GM12865 (cell line): ENCODE data around the gene SPRY1.

Experiments used
- DNase-seq: peaks from one replicate; pipeline ENCODE4 v3.0.0; 2010; ENCODE audit warnings: low read depth
- H3K4me3 ChIP-seq: 2 replicates; pipeline ENCODE4 v1.5.1; 2011; ENCODE audit warnings: mild to moderate bottlenecking, low read depth, low read length, control low read depth
- CTCF ChIP-seq: IDR thresholded peaks from 2 replicates; pipeline ENCODE4 v1.5.1; 2011; ENCODE audit warnings: low read length, control low read depth, low read depth, inconsistent platforms; ENCODE audit not compliant: insufficient read depth; ENCODE audit errors: missing control alignments

SPRY1 gene

GRCh38 chr4:123366144-123366748, 30.3 kb upstream of the SPRY1 start:
- TF ChIP-seq CTCF = no peak
- no peak overlapping the region for H3K4me3 ChIP-seq
- no peak for DNase-seq

GRCh38 chr4:123378794-123379193, 17.8 kb upstream of the SPRY1 start:
- no peak for TF ChIP-seq CTCF
- no peak for DNase-seq
- no peak overlapping the region for H3K4me3 ChIP-seq

- no peak for DNase-seq
These were observed 17.2 kb upstream of the SPRY1 start for GRCh38 chr4:123379392-123379791.

GRCh38 chr4:123380728-123381716, 15.6 kb upstream of the SPRY1 start:
- TF ChIP-seq CTCF = no peak
- peak; percentile 41 for DNase-seq
- H3K4me3 ChIP-seq = no peak overlapping the region

More at GRCh38 chr4:123379392-123379791, 17.2 kb upstream of the SPRY1 start:
- no peak overlapping the region for H3K4me3 ChIP-seq
- TF ChIP-seq CTCF = no peak

GRCh38 chr4:123381996-123382395, 14.6 kb upstream of the SPRY1 start:
- no peak overlapping the region for H3K4me3 ChIP-seq
- TF ChIP-seq CTCF = no peak
- DNase-seq = no peak

GRCh38 chr4:123383566-123383965, 13.0 kb upstream of the SPRY1 start:
- no peak for DNase-seq
- no peak for TF ChIP-seq CTCF
- no peak overlapping the region for H3K4me3 ChIP-seq
